DMS114 treated with DMSO at 0.1 percent for 48 hours (cell line): ENCODE data around the gene RTN4.

Source experiments
- DNase-seq: peaks from one replicate; lab custom pipeline; 2025; ENCODE audit not compliant: unreplicated experiment; lab: John Stamatoyannopoulos, UW

RTN4 gene

GRCh38 chr2:55045780-55046179 is 4.5 kb downstream of the RTN4 start:
- no peak for DNase-seq

- DNase-seq = no peak
Measured at GRCh38 chr2:55043841-55044240, 6.4 kb downstream of the RTN4 start.

DNA sequence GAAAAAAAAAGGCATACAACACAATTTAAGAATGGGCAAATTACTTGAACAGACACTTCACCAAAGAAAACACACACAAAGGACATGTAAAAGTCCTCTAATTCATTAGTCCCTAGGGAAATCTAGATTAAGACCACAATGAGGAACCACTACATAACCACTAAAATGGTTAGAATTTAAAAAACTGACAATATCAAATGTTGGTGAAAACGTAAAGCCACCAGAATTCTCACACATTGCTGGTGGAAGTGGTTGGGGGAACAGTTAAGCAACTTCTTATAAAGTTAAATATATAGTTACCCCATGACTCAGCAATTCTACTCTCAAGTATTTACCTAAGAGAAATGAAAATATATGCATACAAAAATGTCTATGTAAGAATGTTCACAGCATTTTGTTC is 11.8 kb downstream of the RTN4 start:
- DNase-seq = no peak

- no peak for DNase-seq
Measured at GRCh38 chr2:55035716-55036115, 14.5 kb downstream of the RTN4 start.

- no peak for DNase-seq
Measured at GRCh38 chr2:55033921-55034320, 16.3 kb downstream of the RTN4 start.

DNA sequence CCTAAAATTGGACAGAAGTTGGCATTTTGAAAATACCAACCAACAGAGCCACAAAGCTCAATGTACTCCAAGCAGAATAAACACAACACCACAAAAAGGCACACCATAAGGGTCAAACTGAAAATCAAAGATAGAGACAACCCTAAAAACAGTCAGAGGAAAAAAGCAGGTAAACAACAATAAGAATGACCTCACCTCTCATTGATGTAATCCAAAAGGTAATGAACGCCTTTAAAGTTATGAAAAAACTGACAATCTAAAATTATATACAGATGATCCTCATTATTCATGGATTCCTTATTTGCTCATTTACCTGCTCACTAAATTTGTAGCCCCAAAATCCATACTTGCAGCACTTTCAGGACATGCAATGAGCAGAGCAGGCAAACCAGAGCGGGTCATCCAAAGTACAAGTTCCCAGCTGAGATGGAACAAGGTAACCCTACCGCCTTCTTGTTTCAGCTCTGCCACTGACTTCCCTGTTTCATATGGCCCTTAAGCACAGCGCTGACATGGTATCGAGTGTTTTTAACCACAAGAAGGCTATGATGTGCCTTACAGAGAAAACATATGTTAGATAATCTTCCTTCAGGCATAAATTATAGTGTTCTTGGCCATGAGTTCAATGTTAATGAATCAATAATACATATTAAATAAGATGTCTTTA is 17.0 kb downstream of the RTN4 start:
- DNase-seq = no peak

DNA sequence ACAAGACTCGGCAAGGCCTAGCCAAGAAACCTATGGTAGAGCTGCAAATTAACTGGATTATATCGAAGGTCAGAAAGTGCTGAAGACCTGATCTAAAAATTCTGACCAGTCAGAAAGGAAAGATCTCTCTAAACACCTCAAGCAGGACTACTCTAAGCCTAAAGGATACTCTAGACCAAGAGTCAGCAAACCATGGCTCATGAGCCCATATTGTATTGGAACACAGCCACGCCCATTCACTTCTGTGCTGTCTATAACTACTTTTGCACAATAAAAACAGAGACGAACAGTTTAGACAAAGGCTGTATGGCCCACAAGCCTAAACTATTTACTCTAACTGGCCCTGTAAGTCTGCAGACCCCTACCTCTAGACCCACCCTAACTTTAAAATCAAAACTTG is 18.7 kb downstream of the RTN4 start:
- no peak for DNase-seq

DNA sequence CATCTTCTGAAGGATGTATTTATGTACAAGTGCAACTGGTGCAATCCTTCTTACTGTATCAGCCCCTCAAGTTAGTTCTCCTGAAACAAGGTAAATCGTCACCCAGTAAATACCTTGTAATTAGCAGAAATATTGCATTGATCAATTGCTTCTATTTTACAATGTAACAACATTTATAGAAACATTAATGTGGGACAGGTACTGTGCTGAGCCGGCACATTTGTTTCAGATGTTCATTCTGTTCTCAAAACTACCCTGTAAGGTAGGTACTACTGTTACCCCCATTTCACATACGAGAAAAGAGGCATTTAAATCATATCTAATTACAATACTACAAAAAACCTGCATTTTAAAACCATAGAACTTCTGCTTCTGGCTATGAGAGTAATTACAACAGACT is 19.5 kb downstream of the RTN4 start:
- DNase-seq = no peak

DNA sequence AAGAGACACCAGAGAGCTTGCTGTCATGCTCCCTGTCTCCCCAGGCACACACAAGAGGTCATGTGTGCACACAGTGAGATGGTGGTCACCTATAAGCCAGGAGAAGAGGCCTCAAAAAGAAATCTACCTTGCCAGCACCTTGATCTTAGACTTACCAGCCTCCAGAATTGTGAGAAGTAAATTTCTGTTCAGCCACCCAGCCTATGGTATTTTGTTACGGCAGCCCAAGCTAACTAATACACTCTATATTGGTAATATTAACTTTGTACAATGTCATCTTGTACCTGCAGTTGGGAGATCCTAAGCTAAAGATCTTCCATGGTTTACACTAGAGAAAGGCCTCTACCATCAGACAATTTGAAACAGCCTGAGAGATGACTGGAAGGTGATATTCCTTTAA is 21.2 kb downstream of the RTN4 start:
- no peak for DNase-seq

DNA sequence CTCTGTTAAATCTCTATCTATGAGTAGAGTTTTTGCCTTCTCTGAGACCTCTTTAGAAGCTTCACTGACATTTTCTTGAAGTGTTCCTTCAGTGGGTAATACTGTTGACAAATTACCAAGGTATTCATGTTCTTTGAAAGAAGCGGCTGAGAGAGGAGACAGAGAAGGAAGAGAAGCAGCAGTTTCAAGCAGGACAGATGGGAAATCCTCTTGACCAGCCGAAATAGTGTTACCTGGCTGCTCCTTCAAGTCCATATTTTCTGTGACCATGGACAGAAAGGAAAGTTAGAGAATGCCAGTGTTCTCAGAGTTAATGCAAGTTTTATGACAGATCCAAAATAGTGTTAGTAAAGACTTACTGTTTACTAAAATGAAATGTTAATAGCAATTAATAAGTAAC is 23.0 kb downstream of the RTN4 start:
- DNase-seq = no peak

- DNase-seq = no peak
Measured at GRCh38 chr2:55026202-55026601, 24.0 kb downstream of the RTN4 start.

DNA sequence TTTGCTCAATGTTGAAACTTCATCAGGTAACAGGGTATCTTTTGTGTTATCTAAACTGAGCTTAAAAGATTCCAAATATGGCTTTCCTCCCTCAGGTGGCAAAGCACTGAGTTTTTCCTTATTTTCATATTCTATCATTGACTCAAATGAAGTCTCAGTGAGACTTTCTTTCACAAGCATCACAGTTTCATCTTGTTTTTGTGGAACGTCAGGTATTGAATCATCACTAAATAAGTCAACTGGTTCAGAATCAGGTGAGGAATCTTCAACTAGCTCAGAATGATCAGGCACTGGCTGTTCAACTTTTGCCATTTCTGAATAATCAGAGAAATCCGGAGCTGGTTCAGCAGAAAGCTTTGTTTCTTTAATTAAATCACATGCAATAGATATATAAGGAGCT is 24.6 kb downstream of the RTN4 start:
- no peak for DNase-seq

GRCh38 chr2:55025082-55025481 is 25.2 kb downstream of the RTN4 start:
- no peak for DNase-seq

- DNase-seq = no peak
Measured at GRCh38 chr2:55022476-55022875, 27.8 kb downstream of the RTN4 start.

GRCh38 chr2:55019526-55020258 is 30.6 kb downstream of the RTN4 start:
- no peak for DNase-seq

GRCh38 chr2:55018619-55019018 is 31.6 kb downstream of the RTN4 start:
- DNase-seq = no peak

DNA sequence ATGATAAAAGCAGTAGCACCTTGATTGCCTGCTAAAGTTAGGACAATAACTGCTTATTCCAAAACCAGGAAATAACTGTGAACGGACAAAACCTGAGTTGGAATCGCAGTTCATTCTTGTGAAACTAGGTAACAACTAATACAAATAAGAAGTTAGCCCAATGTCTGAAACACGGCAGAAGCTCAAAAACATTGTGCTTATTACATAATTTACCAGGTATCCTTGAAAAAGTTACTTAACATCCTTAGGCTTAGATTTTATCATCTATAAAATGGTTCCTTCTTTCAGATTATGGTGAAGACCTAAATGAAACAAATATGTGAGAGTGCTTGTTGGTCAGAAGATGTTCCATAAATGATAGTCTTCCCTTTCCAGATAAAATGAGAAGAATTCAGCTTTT is 32.4 kb downstream of the RTN4 start:
- no peak for DNase-seq

- DNase-seq = no peak
Measured at GRCh38 chr2:55017428-55017827, 32.8 kb downstream of the RTN4 start.

- peak; percentile 42 for DNase-seq
Measured at GRCh38 chr2:55014962-55015939, 35.0 kb downstream of the RTN4 start.

DNA sequence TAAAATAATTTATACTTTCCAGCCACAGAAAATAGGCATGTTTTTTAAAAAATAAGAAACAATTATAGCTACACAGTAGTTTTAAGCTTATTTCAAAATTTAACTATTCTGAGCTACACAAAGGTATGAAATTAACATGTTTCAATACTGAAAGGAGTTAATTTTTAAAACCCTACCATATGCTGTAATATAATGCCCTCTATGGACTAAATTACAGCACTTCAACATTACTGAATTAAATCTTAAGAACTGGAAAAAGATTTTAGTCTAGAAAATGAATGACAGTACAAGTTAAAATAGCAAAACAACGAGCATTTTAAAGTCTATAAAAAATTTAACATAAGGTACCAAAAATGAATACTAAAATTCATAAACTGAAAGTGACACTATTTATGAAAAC is 36.3 kb downstream of the RTN4 start:
- no peak for DNase-seq

DNA sequence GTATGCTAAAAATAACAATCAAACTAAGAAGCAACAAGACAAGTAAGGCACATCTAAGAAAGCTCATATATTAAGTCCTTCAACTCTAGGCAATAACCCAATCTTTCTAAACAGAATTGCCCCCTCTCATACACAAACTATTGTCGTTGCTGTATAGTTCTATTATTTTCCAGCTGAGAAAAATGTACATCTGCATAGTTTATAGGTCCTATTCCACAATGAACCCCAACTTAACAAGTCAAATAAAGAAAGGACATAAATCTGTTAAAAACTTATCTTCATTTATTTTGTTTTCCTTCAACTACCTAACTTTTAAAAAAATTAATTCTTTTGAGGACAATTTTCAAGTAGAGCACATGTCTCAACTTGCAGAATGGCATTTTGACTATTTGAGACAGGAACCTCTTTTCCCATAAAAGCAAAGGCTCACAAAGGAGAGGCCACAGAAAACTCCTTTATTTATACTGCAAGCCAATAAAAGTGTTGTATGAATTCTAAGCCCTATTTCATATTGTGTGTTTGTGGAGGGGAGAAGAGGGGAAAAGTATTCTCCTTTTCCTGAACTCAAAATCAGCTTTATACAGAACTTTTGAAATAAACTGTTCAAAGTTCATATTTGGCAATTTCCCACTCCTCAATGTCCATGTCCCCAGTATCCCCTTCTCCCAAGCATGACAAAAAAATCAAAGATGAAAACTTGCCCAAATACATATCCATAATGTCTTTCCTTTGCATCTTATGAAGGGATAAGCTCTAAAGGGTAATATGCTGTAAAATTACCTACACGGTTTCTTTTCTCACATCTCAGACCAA is 37.4 kb downstream of the RTN4 start:
- DNase-seq = no peak
